ENCODE data around the gene MKKS. TPM values are rescaled to one million over a fixed set of nuclear protein-coding genes. Genes with fewer than 3 reads are reported as not detected.

Gene MKKS
- polyA plus RNA-seq, 1 experiment = 18.9 TPM

DNA sequence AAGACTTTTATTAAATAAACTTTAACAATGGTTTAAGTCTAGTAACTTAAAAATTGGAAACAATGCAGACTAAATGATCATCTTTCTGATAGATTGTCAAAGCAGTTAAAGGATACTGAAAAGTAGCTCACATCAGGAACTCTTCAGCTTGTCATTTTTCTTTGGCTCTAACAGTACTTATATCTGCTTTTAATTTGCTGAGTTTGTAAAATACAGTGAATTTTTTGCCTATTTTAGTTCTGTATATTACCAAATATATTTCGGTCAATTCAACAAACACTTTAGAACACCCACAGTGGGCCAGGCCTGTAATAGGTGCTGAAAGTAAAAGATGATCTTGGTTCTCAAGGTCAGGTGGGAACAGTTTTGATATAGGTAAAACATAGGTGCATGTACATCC lies 22.3 kb downstream of the MKKS start:
- Histone ChIP-seq H3K27ac (ENCODE audit: low read depth, low read length) (no peak overlapping the region), H3K4me3 (ENCODE audit: low read depth, low read length) (no peak overlapping the region), H3K9me3 (ENCODE audit: control insufficient read depth, insufficient read depth, low read length) (no peaks in the 10 kb centered on the region), H3K27me3 (ENCODE audit: control insufficient read depth, insufficient read depth, low read length) (no peaks in the 10 kb centered on the region)
- CTCF ChIA-PET = interaction anchor here (0.6 to 1.0 kb wide), 2 partner anchors 44 to 433 kb away, joined by 3 to 4 read pairs; no protein-coding TSS in a partner anchor
- DNase-seq (ENCODE audit: low read depth, low spot score) = no peak
- POLR2A ChIA-PET = no interaction called here
- TF ChIP-seq, protein P1, sequence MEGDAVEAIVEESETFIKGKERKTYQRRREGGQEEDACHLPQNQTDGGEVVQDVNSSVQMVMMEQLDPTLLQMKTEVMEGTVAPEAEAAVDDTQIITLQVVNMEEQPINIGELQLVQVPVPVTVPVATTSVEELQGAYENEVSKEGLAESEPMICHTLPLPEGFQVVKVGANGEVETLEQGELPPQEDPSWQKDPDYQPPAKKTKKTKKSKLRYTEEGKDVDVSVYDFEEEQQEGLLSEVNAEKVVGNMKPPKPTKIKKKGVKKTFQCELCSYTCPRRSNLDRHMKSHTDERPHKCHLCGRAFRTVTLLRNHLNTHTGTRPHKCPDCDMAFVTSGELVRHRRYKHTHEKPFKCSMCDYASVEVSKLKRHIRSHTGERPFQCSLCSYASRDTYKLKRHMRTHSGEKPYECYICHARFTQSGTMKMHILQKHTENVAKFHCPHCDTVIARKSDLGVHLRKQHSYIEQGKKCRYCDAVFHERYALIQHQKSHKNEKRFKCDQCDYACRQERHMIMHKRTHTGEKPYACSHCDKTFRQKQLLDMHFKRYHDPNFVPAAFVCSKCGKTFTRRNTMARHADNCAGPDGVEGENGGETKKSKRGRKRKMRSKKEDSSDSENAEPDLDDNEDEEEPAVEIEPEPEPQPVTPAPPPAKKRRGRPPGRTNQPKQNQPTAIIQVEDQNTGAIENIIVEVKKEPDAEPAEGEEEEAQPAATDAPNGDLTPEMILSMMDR (IDR thresholded peaks at IDR 0.05; ENCODE audit: low read depth, low read length) = no peak

DNA sequence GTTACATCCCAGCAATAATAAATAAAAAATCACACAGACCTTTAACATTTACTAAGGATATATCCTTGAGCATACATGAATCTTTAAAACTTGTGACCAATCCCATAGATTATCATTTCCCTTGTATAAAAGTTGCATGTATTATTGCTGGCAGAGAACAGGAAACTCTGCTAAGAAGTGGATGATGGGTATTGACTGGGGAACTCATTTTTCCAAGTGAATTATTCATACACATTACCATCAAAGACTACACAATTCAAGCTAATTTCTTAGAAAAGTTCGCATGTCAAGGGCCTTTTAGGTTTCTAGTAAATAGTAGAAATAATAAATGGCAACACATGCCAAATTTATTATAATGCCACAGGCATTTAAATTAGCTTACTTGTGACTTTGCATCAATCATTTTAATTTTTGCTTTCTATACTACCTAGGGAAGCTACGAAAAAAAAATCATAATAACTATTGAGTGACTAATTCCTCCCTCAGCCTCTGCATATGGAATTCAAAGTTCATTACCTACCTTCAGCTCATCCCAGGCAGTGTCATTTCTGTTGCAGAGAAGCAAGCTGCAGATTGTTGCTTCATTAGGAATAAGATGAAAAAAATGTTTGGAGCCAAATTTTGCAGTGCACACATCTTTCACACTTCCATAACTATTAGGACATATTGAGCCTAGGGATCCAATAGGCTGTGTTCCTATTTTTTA lies 25.8 kb downstream of the MKKS start:
- ChIA-PET POLR2A (no interaction called here), CTCF (interaction anchor here (0.7 to 1.8 kb wide), 3 partner anchors 17 to 790 kb away, joined by 4 to 5 read pairs (median 5); no protein-coding TSS in a partner anchor)
- H3K27ac ChIP-seq (ENCODE audit: low read depth, low read length) = no peak overlapping the region
- H3K9me3 ChIP-seq (ENCODE audit: control insufficient read depth, insufficient read depth, low read length) = no peaks in the 10 kb centered on the region
- no peak overlapping the region for H3K4me3 ChIP-seq (ENCODE audit: low read depth, low read length)
- no peaks in the 10 kb centered on the region for H3K27me3 ChIP-seq (ENCODE audit: control insufficient read depth, insufficient read depth, low read length)
- DNase-seq (ENCODE audit: low read depth, low spot score) = no peak
- TF ChIP-seq, protein P1 (IDR thresholded peaks at IDR 0.05; ENCODE audit: low read depth, low read length) = no peak

DNA sequence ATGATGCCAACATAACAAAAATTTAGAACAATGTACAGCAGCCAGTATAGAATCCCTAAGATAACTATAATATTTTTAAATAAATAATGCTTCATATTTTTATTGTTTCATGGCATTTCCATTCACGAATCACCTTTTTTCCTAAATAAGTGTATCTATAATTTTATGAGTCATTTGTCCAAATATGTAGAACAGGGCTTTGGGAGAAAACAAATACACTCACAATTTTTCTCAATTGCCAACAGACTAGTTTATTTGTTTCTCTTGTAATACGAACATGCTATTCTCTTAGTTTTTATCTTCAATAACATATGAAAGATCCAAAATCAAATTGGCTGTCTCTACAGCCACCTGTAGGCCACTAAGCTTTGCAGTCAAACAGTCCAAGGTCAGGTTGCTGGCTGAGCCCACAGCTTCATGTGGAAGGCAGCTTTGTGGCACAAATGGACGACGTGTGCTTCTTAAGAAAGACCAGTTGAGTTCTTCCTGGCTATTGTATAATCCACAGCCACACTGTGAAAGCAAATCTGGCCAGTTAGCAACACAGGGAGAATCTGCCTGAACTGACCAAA lies 29.0 kb downstream of the MKKS start:
- CTCF ChIA-PET = no interaction called here
- POLR2A ChIA-PET = no interaction called here
- Histone ChIP-seq H3K27me3 (ENCODE audit: control insufficient read depth, insufficient read depth, low read length) (no peaks in the 10 kb centered on the region), H3K9me3 (ENCODE audit: control insufficient read depth, insufficient read depth, low read length) (no peaks in the 10 kb centered on the region), H3K4me3 (ENCODE audit: low read depth, low read length) (no peak overlapping the region), H3K27ac (ENCODE audit: low read depth, low read length) (no peak overlapping the region)
- TF ChIP-seq, protein P1 (IDR thresholded peaks at IDR 0.05; ENCODE audit: low read depth, low read length) = no peak
- DNase-seq (ENCODE audit: low read depth, low spot score) = no peak

DNA sequence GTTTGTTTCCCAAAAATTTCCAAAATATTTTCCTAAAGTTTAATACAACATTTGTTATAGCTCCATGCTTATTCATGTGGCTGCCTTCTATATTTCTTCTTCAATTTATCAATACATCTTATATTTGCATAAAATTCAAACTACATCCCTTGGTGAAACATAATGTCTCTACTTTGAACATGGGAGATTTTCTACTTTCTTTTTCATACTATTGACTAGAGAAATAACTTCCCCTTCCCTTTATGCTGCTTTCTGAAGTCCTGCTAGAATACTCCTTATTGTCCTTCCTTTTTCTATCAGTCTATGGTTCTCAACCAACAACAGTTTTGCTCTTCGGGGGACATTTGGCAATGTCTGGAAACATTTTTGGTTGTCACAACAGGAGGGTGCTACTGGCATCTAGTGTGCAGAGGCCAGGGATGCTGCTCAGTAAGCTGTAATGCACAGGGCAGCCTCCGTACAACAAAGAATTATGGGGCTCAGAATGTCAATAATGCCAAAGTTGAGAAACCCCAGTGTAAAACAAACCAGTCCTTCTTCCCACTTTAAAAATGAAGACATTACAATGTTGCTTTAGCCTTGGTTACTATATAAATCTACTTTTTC lies 29.9 kb downstream of the MKKS start:
- DNase-seq (ENCODE audit: low read depth, low spot score) = no peak
- TF ChIP-seq, protein P1 (IDR thresholded peaks at IDR 0.05; ENCODE audit: low read depth, low read length) = no peak
- no peaks in the 10 kb centered on the region for H3K27me3 ChIP-seq (ENCODE audit: control insufficient read depth, insufficient read depth, low read length)
- H3K27ac ChIP-seq (ENCODE audit: low read depth, low read length) = no peak overlapping the region
- H3K4me3 ChIP-seq (ENCODE audit: low read depth, low read length) = no peak overlapping the region
- ChIA-PET POLR2A (no interaction called here), CTCF (interaction anchor here (2.2 kb wide), 1 partner anchor 426 kb away, joined by 7 read pairs; no protein-coding TSS in a partner anchor)
- no peaks in the 10 kb centered on the region for H3K9me3 ChIP-seq (ENCODE audit: control insufficient read depth, insufficient read depth, low read length)
